GM18907 (cell line): ENCODE results near the gene GALNT10.

ENCODE experiments used
- ATAC-seq: cut with Tn5 transposase; IDR thresholded peaks from one replicate; pipeline ENCODE4 v1.9.1; 2021; ENCODE audit warnings: mild to moderate bottlenecking, moderate library complexity; ENCODE audit not compliant: unreplicated experiment

Gene GALNT10

GRCh38 chr5:154262342-154262741 is 71.8 kb downstream of the GALNT10 start:
- ATAC-seq, result no peak

- no peak for ATAC-seq
Observed at GRCh38 chr5:154264549-154265196, 74.1 kb downstream of the GALNT10 start.

- no peak for ATAC-seq
Observed at GRCh38 chr5:154265197-154265773, 74.8 kb downstream of the GALNT10 start.

- ATAC-seq, result no peak
Observed at GRCh38 chr5:154267516-154267915, 77.0 kb downstream of the GALNT10 start.

- ATAC-seq, result no peak
Observed at GRCh38 chr5:154268073-154268472, 77.5 kb downstream of the GALNT10 start.

GRCh38 chr5:154269414-154269813 is 78.9 kb downstream of the GALNT10 start:
- no peak for ATAC-seq

- no peak for ATAC-seq
Observed at GRCh38 chr5:154271466-154271865, 80.9 kb downstream of the GALNT10 start.

GRCh38 chr5:154271936-154272514 is 81.5 kb downstream of the GALNT10 start:
- ATAC-seq, result no peak

GRCh38 chr5:154273028-154273617 is 82.6 kb downstream of the GALNT10 start:
- peak; percentile 70 for ATAC-seq

- ATAC-seq, result no peak
Observed at GRCh38 chr5:154273963-154274827, 83.7 kb downstream of the GALNT10 start.

- ATAC-seq, result no peak
Observed at GRCh38 chr5:154274828-154275185, 84.3 kb downstream of the GALNT10 start.

GRCh38 chr5:154275566-154275965 is 85.0 kb downstream of the GALNT10 start:
- ATAC-seq, result no peak

GRCh38 chr5:154276261-154276972 is 85.9 kb downstream of the GALNT10 start:
- no peak for ATAC-seq

GRCh38 chr5:154276973-154277331 is 86.4 kb downstream of the GALNT10 start:
- ATAC-seq, result no peak

- no peak for ATAC-seq
Observed at GRCh38 chr5:154277499-154277898, 87.0 kb downstream of the GALNT10 start.

- ATAC-seq, result no peak
Observed at GRCh38 chr5:154278186-154278585, 87.7 kb downstream of the GALNT10 start.

GRCh38 chr5:154278908-154279307 is 88.4 kb downstream of the GALNT10 start:
- peak; percentile 51 for ATAC-seq

GRCh38 chr5:154284433-154284832 is 93.9 kb downstream of the GALNT10 start:
- peak; percentile 95 for ATAC-seq

GRCh38 chr5:154285661-154286408 is 95.3 kb downstream of the GALNT10 start:
- ATAC-seq, result no peak

- no peak for ATAC-seq
Observed at GRCh38 chr5:154286557-154286956, 96.0 kb downstream of the GALNT10 start.
